Astrocyte (in vitro differentiated cells and primary cell): Measurements from ENCODE around the gene ISL2. TPM values are rescaled to one million over a fixed set of nuclear protein-coding genes. Genes with fewer than 3 reads are reported as not detected.

ENCODE experiments used
- DNase-seq: peaks from one replicate; pipeline ENCODE4 v3.0.0-alpha.2; 2010; ENCODE audit warnings: low read depth
- FAIRE-seq: peaks from 2 replicates; lab custom pipeline; 2011; peaks lifted over from hg19 to GRCh38; lab: Jason Lieb, UNC
- H2AFZ ChIP-seq: 2 replicates; pipeline ENCODE4 v1.6.0; 2012; ENCODE audit warnings: low read depth, low read length, inconsistent platforms
- H3K27ac ChIP-seq: 2 replicates; pipeline ENCODE4 v1.5.1; 2011; ENCODE audit warnings: low read depth, low read length, inconsistent platforms
- H3K27me3 ChIP-seq: 2 replicates; pipeline ENCODE4 v1.6.0; 2011; ENCODE audit warnings: low read length, inconsistent platforms; ENCODE audit not compliant: insufficient read depth
- H3K36me3 ChIP-seq: 2 replicates; pipeline ENCODE4 v1.5.1; 2011; ENCODE audit warnings: low read length, inconsistent platforms; ENCODE audit not compliant: insufficient read depth
- H3K4me1 ChIP-seq: 2 replicates; pipeline ENCODE4 v1.5.1; 2011; ENCODE audit warnings: low read length, inconsistent platforms; ENCODE audit not compliant: insufficient read depth
- H3K4me2 ChIP-seq: 2 replicates; pipeline ENCODE4 v1.6.0; 2012; ENCODE audit warnings: low read length, inconsistent platforms
- H3K4me3 ChIP-seq: 2 replicates; pipeline ENCODE4 v1.5.1; 2011; ENCODE audit warnings: low read depth, mild to moderate bottlenecking, low read length, inconsistent platforms; ENCODE audit not compliant: insufficient read depth
- H3K79me2 ChIP-seq: 2 replicates; pipeline ENCODE4 v1.6.0; 2012; ENCODE audit warnings: mild to moderate bottlenecking, low read length, inconsistent platforms; ENCODE audit not compliant: insufficient read depth
- H3K9ac ChIP-seq: 2 replicates; pipeline ENCODE4 v1.6.0; 2012; ENCODE audit warnings: mild to moderate bottlenecking, low read length, inconsistent platforms
- H3K9me3 ChIP-seq: 2 replicates; pipeline ENCODE4 v1.5.1; 2012; ENCODE audit warnings: low read depth, mild to moderate bottlenecking, low read length, inconsistent platforms; ENCODE audit not compliant: insufficient read depth
- H4K20me1 ChIP-seq: 2 replicates; pipeline ENCODE4 v1.6.0; 2012; ENCODE audit warnings: low read length, inconsistent platforms; ENCODE audit not compliant: insufficient read depth
- H3K27ac Mint-ChIP-seq: one replicate; pipeline ENCODE4 v1.8.0; 2021; ENCODE audit warnings: mild to moderate bottlenecking, mixed read lengths; ENCODE audit not compliant: unreplicated experiment
- H3K27me3 Mint-ChIP-seq: one replicate; pipeline ENCODE4 v1.8.0; 2021; ENCODE audit warnings: low read depth, mixed read lengths; ENCODE audit not compliant: unreplicated experiment
- H3K36me3 Mint-ChIP-seq: one replicate; pipeline ENCODE4 v1.8.0; 2021; ENCODE audit warnings: low read depth, mixed read lengths; ENCODE audit not compliant: unreplicated experiment
- H3K4me1 Mint-ChIP-seq: one replicate; pipeline ENCODE4 v1.8.0; 2021; ENCODE audit warnings: low read depth, mixed read lengths; ENCODE audit not compliant: unreplicated experiment
- H3K4me3 Mint-ChIP-seq: one replicate; pipeline ENCODE4 v1.8.0; 2021; ENCODE audit warnings: mild to moderate bottlenecking, moderate library complexity, mixed read lengths; ENCODE audit not compliant: unreplicated experiment
- H3K9me3 Mint-ChIP-seq: one replicate; pipeline ENCODE4 v1.8.0; 2021; ENCODE audit warnings: mild to moderate bottlenecking, mixed read lengths; ENCODE audit not compliant: unreplicated experiment
- EZH2 ChIP-seq: IDR thresholded peaks from 2 replicates; pipeline ENCODE4 v1.6.1; 2012; ENCODE audit warnings: mild to moderate bottlenecking, low read length, inconsistent platforms; ENCODE audit not compliant: insufficient read depth
- total RNA-seq: library from RNA; stranded (reverse); gene quantifications from 2 replicates; pipeline ENCODE4 v1.2.1, GENCODE V29; 2021
- TF ChIP-seq, protein P1 (sequence below): IDR thresholded peaks from 2 replicates; pipeline ENCODE4 v1.5.1; 2011; ENCODE audit warnings: low read depth, mild to moderate bottlenecking, inconsistent platforms, low read length, moderate library complexity; ENCODE audit not compliant: insufficient read depth

ISL2 gene
- total RNA-seq, 1 donor from 2014 or later: 2.1 TPM

DNA sequence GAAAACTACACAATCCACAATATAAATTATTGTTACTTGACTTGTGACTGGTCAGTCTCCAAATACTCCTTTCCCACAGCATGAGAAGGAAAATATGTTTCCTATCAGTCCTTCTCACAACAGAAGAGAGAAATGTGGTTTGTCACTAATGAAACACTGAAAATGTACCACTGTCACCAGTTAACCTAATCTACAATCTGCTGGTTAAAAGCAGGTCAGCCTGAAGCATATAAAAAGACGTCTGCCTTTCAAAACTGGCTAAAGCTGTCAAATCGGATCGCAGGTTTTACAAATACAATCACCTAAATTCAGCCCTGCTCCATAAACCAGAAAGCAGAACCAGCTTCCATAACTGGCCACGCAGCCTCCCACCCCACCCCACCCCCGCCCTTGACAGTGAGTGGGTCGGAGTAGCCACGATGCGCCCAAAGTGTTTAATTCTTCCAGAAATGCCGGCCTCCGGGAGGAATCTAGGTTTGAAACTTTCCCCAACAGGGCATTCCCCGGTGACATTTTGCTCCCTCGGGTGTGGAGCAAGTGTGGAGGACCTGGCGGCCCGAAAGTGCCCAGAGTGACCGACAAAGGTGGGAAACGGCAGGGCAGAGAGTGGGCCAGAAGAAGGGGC, 26.0 kb upstream of the ISL2 start:
- no peaks in the 10 kb centered on the region for H3K36me3 ChIP-seq
- peaks cover 57% of the 10 kb centered on the region for H3K79me2 ChIP-seq
- peaks cover 44% of the 10 kb centered on the region for H4K20me1 ChIP-seq
- peak overlapping the region; percentile 93 for H3K4me3 Mint-ChIP-seq
- peak overlapping the region; percentile 99 for H3K9ac ChIP-seq
- TF ChIP-seq, protein P1, sequence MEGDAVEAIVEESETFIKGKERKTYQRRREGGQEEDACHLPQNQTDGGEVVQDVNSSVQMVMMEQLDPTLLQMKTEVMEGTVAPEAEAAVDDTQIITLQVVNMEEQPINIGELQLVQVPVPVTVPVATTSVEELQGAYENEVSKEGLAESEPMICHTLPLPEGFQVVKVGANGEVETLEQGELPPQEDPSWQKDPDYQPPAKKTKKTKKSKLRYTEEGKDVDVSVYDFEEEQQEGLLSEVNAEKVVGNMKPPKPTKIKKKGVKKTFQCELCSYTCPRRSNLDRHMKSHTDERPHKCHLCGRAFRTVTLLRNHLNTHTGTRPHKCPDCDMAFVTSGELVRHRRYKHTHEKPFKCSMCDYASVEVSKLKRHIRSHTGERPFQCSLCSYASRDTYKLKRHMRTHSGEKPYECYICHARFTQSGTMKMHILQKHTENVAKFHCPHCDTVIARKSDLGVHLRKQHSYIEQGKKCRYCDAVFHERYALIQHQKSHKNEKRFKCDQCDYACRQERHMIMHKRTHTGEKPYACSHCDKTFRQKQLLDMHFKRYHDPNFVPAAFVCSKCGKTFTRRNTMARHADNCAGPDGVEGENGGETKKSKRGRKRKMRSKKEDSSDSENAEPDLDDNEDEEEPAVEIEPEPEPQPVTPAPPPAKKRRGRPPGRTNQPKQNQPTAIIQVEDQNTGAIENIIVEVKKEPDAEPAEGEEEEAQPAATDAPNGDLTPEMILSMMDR: no peak
- no peak for TF ChIP-seq EZH2
- no peaks in the 10 kb centered on the region for H3K36me3 Mint-ChIP-seq
- DNase-seq (no peak), FAIRE-seq (no peak)
- peaks cover 11% of the 10 kb centered on the region for H3K4me1 Mint-ChIP-seq
- H3K4me2 ChIP-seq: peak overlapping the region; percentile 94
- peaks cover 10% of the 10 kb centered on the region for H3K4me1 ChIP-seq
- peak overlapping the region; percentile 99 for H2AFZ ChIP-seq
- H3K9me3 ChIP-seq: no peaks in the 10 kb centered on the region
- H3K4me3 ChIP-seq: peak overlapping the region; percentile 97
- no peaks in the 10 kb centered on the region for H3K27me3 ChIP-seq
- H3K9me3 Mint-ChIP-seq: no peaks in the 10 kb centered on the region
- H3K27ac ChIP-seq: peak overlapping the region; percentile 75
- H3K27ac Mint-ChIP-seq: peak overlapping the region; percentile 95
- H3K27me3 Mint-ChIP-seq: no peaks in the 10 kb centered on the region

DNA sequence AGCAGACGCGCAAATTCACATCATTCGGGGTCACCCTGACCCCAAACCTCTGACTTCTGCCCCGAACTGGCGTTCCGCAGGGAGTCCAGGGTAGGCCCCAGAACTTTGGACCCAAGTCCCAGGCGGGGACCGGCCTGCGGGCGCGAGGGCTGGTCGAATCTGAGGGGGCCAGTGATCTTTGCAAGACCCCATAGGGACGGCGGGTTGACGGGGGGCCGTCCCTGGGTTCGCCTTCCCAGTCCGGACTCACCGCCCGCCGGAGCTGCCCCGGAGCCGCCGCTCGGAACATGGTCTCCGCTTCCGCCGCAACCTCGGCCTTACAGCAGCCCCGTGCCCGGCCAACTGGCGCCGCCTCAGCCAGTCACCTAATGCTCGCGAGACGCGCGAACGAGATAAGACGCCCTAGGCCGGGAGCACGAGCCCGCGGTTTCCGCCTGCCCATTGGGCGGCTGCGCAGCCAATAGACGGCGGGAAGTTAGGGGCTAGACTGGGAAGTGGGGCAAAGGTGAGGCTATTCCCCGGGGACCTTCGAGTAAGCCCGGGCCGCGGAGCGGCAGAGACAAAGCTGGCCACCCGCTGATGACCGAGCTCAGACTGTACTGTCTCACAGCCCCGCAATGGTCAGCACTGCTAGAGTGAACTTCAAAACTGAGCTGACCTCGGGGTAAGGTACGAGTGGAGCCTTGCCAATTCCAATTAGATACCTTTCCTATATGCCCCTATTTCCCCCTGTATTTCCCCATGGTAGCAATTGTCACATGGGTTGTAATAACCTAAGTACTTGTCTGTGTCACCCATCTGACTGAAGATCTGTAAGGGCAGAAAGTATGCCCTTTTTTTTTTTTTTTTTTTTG, 25.2 kb upstream of the ISL2 start, which contains the start of gene ETFA:
Gene ETFA (minus strand): TSS at position 370 of the 854 bp plus-strand sequence. CDS start 81 bp downstream, at position 289.
- H3K79me2 ChIP-seq: peaks cover 51% of the 10 kb centered on the region
- H3K36me3 ChIP-seq: no peaks in the 10 kb centered on the region
- peak; percentile 82 for DNase-seq
- peak within 1 kb of the TSS; percentile 93 for H3K4me3 Mint-ChIP-seq
- peak within 1 kb of the TSS; percentile 99 for H2AFZ ChIP-seq
- H3K9ac ChIP-seq: peak within 1 kb of the TSS; percentile 99
- peaks cover 10% of the 10 kb centered on the region for H3K4me1 ChIP-seq
- peak within 1 kb of the TSS; percentile 94 for H3K4me2 ChIP-seq
- no peaks in the 10 kb centered on the region for H3K27me3 ChIP-seq
- peaks cover 39% of the 10 kb centered on the region for H4K20me1 ChIP-seq
- H3K27ac ChIP-seq: peak within 1 kb of the TSS; percentile 75
- no peaks in the 10 kb centered on the region for H3K9me3 ChIP-seq
- no peaks in the 10 kb centered on the region for H3K36me3 Mint-ChIP-seq
- H3K9me3 Mint-ChIP-seq: no peaks in the 10 kb centered on the region
- no peaks in the 10 kb centered on the region for H3K27me3 Mint-ChIP-seq
- H3K4me1 Mint-ChIP-seq: peaks cover 11% of the 10 kb centered on the region
- FAIRE-seq: no peak
- H3K27ac Mint-ChIP-seq: peak within 1 kb of the TSS; percentile 95
- TF ChIP-seq, protein P1: no peak
- TF ChIP-seq EZH2: no peak
- peak within 1 kb of the TSS; percentile 97 for H3K4me3 ChIP-seq
